Measurements from ENCODE around the gene TUBGCP2.

TUBGCP2 gene

DNA sequence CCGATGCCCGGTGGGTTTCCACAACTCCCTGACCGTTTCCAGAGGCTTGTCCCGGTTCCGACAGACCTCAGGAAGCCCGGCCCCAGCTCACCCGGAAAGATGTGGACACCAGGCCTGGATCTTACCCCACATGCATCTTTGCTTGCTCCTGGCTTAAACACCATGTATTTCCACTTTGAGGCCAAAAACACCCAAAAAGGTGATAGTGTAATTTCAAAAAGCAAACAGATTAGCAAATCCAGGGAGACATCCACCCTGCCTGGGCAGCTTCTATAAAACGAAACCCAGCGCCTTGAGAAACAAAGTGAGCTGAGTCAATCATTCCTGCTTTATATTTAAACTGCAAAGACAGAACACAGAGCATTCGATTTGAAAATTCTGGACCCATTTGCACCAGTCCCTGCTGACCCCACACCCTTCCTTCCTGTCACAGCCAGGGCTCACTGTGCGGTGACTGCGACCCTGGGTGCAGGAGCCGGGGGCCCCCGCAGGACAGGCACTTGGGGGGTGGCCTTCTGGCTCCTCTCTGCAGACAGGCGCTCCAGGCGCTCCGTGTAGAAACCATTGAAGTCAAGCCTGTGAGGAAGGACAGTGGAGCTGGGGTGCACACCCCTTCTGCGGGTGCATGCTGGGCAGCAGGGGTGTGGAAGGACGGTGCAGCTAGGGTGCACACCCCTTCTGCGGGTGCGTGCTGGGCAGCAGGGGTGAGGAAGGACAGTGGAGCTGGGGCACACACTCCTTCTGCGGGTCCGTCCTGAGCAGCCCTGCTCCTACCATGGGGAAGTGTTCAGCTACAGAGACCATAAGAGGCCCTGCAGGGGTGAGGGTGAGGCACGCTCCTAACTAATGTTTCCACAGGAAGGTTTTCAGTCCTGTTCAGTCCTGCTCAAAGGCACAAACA, 29.1 kb downstream of the TUBGCP2 start:
- no peak for DNase-seq (ENCODE audit: low read depth in 2 of 2)

DNA sequence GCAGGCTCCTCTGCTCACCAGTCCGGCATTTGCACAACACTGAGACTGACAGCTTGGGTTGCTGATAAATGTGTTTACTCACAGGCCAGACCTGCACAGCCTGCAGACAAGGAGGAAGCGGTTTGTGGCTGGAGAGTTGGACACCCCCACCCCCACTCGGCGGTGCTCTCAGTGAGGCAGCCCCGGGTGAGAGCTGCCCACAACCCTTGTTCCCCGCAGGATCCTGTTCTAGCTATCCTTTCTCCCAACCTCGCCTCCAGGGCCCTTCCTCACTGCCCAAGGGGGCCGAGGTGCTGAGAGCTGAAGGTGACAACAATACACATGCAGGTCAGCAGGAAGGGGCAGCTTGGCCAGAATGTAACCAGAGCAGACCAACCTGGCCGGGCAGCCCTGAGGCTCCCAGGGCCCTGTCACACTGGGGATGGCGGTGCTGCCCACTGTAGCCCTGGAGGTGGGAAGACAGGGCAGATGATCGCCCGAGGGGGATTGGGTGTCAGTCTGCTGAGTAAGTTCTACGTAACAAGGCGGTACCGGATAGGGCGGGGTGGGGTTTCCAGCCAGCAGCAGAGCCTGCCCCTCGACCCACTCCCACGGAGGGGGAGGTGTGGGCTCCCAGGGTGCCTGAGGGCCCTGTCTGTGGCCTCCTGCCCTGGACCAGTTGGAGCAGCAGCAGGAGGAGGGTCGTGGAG, 30.0 kb downstream of the TUBGCP2 start:
- no peak for DNase-seq (ENCODE audit: low read depth in 2 of 2)

DNA sequence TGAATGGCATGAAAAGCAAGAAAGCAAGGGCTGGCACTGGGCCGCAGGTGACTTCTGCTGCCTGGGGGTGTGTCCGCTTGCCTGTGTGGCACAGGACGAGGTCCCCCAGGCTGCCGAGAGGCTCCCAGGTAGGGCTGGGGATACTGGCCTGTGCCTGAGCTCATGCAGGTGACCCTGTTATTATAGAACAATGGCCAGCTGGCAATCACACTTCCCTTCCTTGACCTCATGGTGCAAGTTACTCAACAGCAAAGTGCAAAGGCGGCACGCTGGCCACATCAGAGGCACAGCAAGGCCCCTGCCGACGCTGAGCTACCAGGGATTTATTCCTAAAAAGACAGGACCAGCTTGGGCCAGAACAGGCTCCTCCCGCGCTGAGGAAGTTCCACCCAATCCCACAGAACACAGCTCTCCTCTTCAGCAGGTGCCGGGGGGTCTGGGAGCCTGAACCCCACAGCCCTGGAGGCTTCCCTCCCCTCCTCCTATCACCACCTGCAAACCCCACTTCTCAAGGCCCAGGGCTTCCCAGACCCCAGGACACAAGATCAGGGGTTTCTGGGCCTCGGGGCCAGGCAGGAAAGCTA, 30.6 kb downstream of the TUBGCP2 start:
- no peak for DNase-seq (ENCODE audit: low read depth in 2 of 2)

DNA sequence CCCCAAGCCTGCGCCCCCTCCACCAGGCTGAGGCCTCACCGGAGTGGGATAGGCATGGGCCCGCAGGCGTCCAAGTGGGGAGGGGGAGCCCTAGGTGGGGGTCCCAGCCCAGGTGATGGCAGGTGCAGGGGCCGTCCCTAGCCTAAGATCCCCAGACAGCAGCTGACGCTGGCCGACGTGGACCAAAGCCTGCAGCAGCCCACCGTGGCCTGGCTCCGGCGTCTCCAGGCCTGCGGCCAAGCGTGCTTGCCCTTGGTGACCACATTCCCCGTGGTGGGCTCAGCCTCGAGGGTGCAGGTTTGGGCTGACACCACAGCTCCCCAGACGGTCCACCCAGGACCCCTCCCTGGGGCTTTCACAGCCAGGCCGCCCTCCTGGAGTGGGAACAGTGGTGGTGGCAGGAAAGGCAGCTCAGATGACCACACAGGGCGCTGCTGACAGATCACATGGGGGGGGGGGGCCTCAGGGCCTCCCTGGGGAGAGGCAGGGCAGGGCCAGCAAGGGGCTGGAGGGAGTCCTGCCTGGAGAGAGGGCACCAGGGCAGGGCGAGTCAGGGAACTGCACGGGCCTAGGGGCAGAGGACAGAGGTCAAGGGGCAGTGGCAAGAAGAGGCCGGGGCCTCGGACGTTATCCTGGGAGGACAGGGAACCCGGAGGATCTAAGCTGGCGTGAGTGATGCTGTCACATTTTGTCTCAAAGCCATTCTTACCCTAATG, 31.2 kb downstream of the TUBGCP2 start:
- no peak for DNase-seq (ENCODE audit: low read depth in 2 of 2)

DNA sequence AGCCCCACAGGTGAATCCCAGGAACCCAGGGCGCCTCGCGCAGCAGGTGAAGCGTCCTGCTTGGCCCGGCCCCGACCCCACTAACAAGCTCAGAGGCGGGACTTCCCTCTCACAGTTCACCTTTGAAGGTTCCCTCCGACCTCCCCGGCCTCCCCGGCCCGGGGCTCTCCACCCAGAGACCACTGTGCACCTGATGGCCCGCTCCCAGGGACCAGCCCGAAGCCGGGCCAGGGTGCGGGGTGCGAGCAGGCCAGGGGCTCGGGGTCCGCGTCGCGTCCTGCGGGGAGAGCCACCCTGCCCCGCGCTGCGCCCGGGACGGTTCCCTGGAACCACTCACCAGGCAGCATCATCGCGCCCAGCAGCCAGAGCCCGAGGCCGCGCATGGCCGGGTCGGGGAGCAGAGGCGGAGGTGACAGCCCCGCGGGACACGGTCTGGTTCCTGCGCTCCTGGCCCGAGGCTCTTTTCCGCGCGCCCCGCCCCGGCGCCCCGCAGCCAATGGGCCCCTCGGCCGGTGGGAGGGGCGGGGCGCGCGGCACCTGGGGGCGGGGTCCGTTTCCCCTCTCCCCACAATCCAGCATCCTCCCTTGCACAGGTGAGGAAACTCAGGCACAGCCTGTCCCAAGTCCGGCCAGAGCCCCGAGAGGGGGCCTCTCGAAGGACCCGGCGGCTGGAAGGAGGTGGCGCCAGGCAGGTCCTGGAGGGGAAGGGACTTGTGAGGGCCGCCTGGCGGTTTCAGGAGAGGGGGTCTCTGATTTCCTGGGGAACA, 32.1 kb downstream of the TUBGCP2 start, which contains the start of gene ADAM8:
ADAM8 (minus strand) TSS at position 434 of the 767 bp plus-strand sequence; CDS start at position 383, 51 bp downstream.
- DNase-seq (ENCODE audit: low read depth in 2 of 2), result no peak

DNA sequence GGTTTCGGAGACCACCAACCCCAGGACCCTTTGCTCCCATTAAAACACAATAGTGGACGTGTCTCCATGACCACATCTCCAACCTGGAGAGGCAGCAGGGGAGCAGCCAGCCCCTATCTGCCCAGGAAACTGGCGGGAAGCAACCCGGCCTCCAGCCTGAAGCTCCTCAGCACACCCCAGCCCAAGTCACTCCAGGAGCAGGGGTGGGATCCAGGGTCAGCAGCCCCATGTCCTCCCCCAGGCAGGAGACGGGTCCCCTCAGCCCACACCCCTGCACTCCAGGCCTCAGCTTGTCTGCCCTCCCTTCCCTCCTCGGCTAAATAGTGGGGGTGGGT, 32.6 kb downstream of the TUBGCP2 start:
- DNase-seq (ENCODE audit: low read depth in 2 of 2), result no peak

DNA sequence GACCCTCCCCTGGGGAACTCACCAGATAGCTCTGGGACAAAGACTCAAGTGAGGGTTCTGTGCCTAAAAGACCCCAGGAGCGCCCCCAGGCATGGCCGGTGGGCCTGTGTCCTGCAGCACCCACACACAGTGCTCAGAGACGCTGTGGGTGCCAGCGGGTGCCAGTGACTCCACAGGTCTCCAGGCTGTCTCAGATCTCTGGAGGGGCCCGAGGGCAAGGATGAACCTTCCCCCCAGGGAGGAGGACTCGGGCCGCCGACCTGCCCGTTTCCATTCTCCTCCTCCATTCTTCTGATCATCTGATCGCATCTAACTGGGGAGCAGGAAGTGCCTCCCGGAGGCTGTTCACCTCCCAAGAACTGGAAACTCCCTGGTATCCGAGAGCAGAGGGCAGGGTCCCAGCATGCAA, 33.0 kb downstream of the TUBGCP2 start:
- no peak for DNase-seq (ENCODE audit: low read depth in 2 of 2)

DNA sequence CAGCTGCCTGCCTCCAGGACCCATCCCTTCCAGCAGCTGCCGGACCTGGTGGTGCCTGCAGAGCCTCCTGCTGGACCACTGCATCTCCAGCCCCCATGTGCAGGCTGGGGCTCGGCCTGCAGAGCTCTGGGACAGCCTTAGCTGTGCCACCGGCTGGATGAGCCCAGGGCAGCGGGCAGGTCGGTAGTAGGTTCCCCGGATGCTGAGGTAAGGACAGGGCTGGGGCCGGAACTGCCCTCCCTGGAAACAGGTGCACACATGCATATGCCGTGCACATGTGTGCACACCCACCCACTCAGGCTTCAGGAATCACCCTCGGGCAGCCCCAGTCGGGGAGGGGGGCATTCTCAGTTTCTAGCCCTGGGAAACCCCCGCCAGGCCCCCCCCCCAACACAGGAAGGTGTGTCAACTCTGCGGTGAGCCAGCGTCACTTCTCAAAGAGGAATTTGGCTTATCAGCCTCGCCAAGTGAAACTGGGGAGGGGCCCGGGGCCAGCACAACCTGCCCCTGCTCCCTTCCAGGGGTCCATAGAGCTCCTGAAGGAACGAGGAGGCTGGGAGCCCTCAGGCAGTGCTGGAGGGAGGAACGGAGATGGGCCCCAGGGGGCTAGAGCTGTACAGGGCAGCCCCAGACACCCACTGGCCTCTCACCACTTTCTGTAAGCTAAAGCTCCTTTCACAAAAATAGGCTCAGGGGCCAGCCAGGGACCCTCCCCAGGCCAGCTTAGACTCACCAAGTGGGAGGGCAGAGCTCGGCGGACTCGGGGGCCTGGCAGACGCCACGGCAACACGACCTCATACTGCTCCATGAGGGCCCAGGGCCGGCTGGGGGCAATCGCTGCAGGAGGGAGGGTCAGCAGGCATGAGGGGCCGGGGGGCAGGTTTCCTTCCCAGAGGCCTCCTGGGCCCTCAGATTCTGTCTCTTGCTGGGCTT, 33.7 kb downstream of the TUBGCP2 start:
- DNase-seq (ENCODE audit: low read depth in 2 of 2), result no peak

DNA sequence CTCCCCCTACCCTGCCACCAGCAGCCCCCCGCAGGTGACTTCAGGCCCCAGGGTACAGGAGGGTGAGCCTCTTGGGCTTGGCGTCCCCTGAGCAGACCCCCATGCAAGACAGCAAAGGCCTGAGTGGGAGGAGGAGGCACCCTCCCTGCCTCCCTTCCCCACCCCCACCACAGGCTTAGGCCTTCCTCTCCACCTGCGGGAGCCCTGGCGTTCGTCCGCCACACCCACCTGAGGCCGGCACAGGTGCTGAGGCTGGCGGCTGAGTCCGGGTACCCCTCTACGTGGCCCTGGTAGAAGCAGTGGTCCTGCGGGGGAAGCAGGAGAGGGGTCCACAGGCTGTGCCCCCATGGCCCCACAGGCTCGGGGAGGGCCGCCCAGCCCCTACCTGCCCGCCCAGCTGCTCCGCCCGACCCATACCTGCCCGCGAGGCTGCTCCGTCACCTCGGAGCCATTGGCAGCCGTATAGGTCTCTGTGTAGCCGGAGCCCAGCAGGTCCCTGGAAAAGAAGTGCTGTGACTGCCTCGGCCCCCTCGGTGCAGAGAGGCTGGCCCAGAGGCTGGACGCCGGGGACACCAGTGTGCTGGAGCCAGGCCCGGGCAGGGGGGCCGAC, 35.0 kb downstream of the TUBGCP2 start:
- DNase-seq (ENCODE audit: low read depth in 2 of 2), result no peak

DNA sequence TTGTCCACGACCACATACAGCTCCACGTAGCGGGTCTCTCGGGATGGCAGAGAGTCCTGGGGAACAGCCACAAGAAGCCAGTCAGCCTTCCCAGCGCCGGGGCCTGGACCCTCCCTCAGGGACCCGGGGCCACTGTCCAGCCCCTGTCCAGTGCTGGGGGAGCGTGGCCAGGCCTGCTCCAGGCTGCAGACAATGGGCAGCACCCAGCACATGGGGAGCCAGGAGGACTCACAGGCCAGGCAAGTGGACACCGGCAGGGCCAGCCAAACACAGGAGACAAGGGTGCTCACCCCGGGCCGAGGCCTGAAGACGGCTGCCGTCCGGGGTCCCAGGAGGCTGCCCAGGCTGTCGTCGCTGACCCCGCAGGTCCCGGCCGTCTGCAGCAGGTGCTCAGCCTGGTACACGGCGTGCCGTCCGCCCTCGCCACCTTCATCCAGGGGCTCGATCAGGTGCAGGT, 35.7 kb downstream of the TUBGCP2 start:
- DNase-seq (ENCODE audit: low read depth in 2 of 2), result no peak

DNA sequence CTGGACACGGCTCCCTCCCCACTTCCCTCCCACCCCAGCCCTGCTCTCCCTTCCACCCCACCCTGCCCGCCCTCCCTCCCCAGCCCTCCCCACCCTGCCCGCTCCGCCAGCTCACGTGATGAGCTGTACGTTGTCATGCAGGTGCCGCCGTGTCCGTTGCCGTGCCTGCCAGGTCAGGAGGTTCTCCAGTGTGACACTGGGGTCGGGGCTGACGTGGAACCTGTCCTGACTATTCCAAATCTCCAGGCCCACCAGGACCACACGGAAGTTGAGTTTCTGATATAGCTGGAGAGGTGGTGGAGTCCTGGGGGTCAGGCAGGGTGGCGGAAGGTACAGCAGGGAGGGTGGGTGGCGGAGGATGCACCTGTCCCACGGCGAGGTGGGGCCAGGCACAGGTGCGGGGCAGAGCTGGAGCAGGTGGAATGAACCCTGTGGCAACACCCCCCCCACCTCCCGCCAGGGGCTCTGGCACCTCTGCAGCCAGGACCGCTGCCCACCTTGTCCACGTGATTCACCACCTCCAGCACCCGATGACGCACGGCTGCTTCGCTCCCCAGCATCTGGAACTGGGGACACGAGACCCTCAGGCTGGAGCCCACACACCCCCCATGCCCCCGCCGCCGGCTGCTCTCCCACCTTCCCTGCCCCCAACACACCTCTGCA, 36.2 kb downstream of the TUBGCP2 start:
- DNase-seq (ENCODE audit: low read depth in 2 of 2), result no peak

DNA sequence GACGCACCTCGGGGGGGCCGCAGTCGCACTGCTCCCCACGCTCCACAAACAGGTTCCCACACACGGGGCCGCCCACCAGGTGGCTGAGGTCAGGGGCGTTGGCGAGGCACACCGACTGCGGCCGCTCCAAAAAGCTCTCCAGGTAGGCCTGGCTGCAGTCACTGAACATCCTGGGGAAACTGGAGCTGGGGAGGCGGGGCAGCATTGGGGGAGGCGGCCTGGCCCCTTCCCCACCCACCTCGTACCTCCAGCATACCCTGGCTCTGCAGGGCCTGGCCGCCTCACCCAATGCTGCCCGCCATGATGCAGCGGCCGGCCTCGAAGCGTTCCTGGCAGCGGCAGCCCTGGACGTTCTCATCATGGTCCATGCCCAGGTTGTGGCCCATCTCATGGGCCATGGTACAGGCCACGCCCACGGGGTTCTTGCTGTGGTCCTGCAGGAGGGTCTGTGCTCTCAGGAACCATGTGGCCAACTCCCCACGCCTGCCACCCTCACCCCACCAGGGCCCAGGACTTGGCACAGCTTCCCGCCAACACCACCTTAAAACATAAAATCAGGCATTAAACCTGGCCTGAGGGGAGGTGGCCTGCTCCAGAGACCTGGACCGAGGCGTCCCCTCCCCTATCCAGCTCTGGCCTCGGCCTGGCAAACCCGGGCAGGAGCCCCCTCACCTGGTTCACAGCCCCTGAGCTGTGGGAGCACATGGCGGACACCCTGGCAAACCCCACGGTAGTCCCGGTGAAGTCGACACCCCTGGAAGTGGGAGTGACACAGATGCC, 37.0 kb downstream of the TUBGCP2 start:
- no peak for DNase-seq (ENCODE audit: low read depth in 2 of 2)

DNA sequence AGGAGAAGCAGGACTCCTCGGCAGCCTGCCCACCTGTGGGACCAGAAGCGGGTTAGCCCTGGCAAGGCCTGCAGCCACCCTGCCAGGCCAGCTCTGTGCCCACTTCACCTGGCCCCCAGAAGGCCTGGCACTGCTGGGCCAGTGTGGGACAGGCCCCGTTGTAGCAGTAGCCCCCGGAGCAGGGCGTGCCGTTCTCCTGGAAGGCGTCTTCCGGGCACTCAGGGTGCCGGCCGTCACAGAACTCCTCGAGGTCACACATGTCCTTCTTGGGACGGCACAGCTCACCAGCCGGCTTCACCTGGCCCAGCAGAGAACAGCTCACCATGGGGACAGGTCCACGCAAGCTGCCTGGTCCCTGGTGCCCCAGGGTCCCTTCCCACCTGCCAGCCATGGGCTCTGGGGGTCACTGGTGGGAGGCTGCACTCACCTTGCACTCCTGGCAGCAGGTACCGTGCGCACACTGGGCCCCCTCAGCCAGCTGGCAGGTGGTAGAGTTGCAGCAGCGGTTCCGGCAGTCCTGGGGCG, 37.8 kb downstream of the TUBGCP2 start:
- no peak for DNase-seq (ENCODE audit: low read depth in 2 of 2)

DNA sequence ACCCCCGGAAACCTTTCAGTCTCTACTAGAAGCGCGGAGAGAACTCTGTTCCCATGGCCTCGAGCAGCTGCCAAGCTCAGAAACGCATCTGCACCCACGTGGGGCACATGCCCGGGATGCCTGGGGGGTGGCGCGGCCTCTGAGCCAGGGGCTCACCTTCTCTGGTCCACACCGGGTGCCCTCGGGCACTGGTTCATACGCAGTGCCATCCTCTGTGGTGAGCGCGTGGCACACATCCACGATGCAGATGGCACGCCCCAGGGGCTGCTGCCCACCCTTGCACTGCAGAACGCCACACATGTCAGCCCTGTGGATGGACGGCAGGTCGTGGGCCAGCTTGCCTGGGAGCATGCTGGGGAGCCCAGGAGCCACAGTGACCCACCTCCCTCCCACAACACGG, 38.5 kb downstream of the TUBGCP2 start:
- DNase-seq (ENCODE audit: low read depth in 2 of 2), result no peak

DNA sequence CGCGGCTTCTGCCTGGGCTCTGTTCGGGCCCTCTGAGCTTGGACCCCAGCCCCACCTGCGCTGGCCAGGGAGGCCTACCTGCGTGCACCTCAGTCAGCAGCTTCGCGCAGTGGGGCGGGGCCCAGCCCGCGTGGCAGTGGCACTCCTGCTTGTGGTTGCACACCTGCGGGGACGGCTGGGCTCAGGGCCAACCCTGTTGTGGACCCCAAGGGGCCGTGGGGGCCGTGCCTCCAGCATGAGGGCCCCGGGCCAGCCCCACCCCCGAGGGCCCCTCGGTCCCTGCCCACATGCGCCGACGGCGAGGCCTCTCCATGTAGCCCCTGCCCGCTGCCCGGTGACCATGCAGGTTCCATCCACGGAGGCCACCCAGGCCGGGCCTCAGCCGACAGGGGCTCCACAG, 39.3 kb downstream of the TUBGCP2 start:
- no peak for DNase-seq (ENCODE audit: low read depth in 2 of 2)

DNA sequence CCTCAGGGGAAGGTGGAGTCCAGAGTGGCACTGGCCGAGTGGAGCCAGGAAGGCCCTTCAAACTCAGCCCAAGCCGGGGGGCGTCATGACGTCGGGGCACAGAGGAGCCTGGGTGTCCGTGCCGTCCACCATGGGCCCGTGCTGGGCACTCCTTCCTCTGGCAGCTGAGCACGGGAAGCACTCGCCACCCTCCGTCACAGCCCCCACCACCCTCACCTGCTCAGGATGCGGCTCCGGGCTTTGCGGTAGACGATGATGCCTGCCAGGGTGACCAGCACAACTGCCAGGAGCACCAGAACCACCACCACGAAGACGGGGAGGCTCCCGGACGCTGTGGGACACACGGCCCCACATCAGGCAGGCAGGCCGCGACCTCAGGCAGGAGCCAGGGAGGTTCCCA, 40.1 kb downstream of the TUBGCP2 start:
- no peak for DNase-seq (ENCODE audit: low read depth in 2 of 2)

DNA sequence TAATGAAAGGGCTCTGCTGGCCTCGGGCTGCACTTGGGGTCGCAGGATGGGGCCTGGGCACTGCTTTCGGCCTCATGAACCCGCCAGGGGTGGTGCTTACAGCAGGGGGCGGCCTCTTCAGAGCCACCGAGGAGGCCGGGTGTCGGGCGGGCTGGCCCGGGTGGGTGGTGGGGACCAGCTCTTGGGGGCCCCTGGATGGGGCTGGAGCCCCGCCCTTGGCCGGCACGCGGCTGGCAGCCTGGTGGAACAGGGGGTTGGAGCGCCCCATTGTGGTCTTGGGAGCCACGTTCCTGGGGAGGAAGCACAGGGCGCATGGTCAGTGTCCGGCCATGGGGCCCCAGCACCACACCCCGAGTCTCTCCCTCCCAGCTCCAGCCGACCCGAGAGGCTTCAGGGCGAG, 40.8 kb downstream of the TUBGCP2 start:
- no peak for DNase-seq (ENCODE audit: low read depth in 2 of 2)

DNA sequence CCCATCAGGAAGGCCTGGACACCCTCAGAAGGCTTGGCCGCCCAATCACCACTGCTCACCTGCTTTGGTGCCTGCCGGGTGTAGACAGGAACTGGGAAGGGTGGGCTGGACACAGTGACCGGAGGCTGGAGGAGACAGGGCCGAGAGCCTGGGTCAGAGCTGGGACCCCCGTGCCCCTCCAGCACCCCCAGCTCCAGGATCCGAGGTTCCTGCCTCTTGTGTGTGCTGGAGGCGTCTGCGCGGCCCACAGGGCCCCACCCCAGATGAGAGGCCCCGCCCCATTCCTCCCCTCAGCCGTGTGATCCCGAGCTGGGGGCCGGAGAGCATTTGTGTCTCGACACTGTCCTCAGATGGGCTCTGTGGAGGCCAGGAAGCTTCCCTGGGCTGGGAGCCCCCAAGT, 41.4 kb downstream of the TUBGCP2 start:
- no peak for DNase-seq (ENCODE audit: low read depth in 2 of 2)

Measured in fibroblast of skin of left quadriceps (primary cell).